Esophagus muscularis mucosa (tissue), 2 donors: ENCODE data around the gene AUTS2.

ENCODE experiments used
- POLR2A ChIP-seq: fragments of 450-650 bp; IDR thresholded peaks from one replicate; pipeline ENCODE4 v1.6.1; 2017; ENCODE audit warnings: antibody characterized with exemption, moderate library complexity, mild to moderate bottlenecking, low read depth
- POLR2AphosphoS5 ChIP-seq, 2 donors: sonication (generic); formaldehyde crosslinking; IDR thresholded peaks; one replicate each; pipeline ENCODE4 v1.6.1; 2017; ENCODE audit warnings: antibody characterized with exemption in 2 of 2

- no peak for TF ChIP-seq POLR2AphosphoS5 (IDR thresholded peaks at IDR 0.05)
- no peak for TF ChIP-seq POLR2A
Measured at GRCh38 chr7:70773406-70773805, 1175.1 kb downstream of the AUTS2 start.
